Vagina (tissue), 2 donors: ENCODE measurements around the gene SLC28A1.

ENCODE experiments used
- POLR2A ChIP-seq, 2 donors: fragments of 450-650 bp; IDR thresholded peaks; one replicate each; pipeline ENCODE4 v1.6.1; 2017; ENCODE audit warnings: antibody characterized with exemption in 2 of 2, mild to moderate bottlenecking in 2 of 2, moderate library complexity in 2 of 2
- POLR2AphosphoS5 ChIP-seq, 2 donors: sonication (generic); formaldehyde crosslinking; IDR thresholded peaks; one replicate each; pipeline ENCODE4 v1.9.0; 2017; ENCODE audit warnings: antibody characterized with exemption in 2 of 2, mild to moderate bottlenecking in 2 of 2, low read depth in 1 of 2; ENCODE audit not compliant: insufficient read depth in 1 of 2
- TF ChIP-seq, protein P1 (sequence below), 3 experiments: fragments of 450-650 bp in 2 of 3; fragments of 200-600 bp in 1 of 3; sonication (generic) in 1 of 3; IDR thresholded peaks; one replicate each; pipeline ENCODE4 v1.5.1; 2017 to 2019; ENCODE audit warnings: antibody characterized with exemption in 3 of 3, mild to moderate bottlenecking in 2 of 3, moderate library complexity in 2 of 3

GRCh38 chr15:84868037-84868880, 16.2 kb upstream of the SLC28A1 start:
- TF ChIP-seq, protein P1, sequence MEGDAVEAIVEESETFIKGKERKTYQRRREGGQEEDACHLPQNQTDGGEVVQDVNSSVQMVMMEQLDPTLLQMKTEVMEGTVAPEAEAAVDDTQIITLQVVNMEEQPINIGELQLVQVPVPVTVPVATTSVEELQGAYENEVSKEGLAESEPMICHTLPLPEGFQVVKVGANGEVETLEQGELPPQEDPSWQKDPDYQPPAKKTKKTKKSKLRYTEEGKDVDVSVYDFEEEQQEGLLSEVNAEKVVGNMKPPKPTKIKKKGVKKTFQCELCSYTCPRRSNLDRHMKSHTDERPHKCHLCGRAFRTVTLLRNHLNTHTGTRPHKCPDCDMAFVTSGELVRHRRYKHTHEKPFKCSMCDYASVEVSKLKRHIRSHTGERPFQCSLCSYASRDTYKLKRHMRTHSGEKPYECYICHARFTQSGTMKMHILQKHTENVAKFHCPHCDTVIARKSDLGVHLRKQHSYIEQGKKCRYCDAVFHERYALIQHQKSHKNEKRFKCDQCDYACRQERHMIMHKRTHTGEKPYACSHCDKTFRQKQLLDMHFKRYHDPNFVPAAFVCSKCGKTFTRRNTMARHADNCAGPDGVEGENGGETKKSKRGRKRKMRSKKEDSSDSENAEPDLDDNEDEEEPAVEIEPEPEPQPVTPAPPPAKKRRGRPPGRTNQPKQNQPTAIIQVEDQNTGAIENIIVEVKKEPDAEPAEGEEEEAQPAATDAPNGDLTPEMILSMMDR (IDR thresholded peaks at IDR 0.05), result no peak
- no peak for TF ChIP-seq POLR2A (IDR thresholded peaks at IDR 0.05)
- TF ChIP-seq POLR2AphosphoS5 (IDR thresholded peaks at IDR 0.05; ENCODE audit: insufficient read depth in 1 of 2, low read depth in 1 of 2), result no peak
